ENCODE results near the gene TNRC18.
"Not testable (repeated sequence)": the region's sequence is repeated elsewhere in the genome, so short reads cannot be mapped to it uniquely, and the experiment has no call there.

TNRC18 gene

DNA sequence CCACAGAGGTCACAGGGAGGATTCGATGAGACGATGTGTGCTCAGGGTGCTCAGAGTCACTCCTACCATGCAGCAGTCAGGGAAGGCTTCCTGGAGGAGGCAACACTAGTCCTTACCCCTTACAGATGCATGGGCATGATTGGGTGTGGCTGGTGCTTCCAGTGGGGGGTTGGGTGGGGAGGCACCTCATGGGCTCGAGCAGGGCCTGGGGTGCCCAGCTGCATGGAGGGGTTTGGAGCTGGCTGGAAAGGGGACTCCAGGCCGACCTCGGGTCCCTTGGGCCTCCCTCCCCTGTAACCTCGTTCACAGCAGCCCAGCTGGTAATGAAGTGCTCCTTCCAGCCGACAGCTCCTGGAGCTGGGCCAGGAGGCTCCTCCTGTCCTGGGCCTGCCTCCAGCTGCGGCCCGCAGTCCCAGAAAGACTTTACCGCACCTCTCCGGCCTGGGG is 148.6 kb downstream of the TNRC18 start:
- not testable (repeated sequence) for H3K4me1 ChIP-seq (ENCODE audit: control insufficient read depth, insufficient read depth, low read length); H3K36me3 ChIP-seq (ENCODE audit: control insufficient read depth, insufficient read depth, low read length); H3K4me3 ChIP-seq (ENCODE audit: low read length); H3K27ac ChIP-seq (ENCODE audit: low read depth, low read length); H3K27me3 ChIP-seq (ENCODE audit: control insufficient read depth, insufficient read depth, low read length); H3K9ac ChIP-seq (ENCODE audit: low read length)

DNA sequence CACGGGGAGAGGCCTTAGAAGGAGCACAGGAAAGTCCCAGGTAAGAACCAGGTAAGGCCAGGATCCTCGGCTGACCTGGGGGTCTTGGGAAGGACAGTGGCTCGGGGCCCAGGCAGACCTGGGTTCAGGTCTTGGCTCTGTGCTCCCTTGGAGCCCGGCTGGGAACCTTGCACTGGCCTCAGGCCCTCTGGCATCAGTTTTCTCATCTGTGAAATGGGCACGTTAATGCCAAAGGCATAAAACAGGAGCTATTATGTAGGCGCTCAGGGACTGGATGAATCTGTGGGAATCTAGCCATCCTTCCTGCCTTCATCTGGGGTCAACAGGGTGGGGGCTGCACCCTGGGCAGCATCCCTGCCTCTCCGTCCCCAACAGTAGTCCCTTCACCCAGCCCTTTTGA is 149.2 kb downstream of the TNRC18 start:
- H3K27ac ChIP-seq (ENCODE audit: low read depth, low read length) = no peak overlapping the region
- H3K4me1 ChIP-seq (ENCODE audit: control insufficient read depth, insufficient read depth, low read length) = no peaks in the 10 kb centered on the region
- no peak overlapping the region for H3K9ac ChIP-seq (ENCODE audit: low read length)
- H3K36me3 ChIP-seq (ENCODE audit: control insufficient read depth, insufficient read depth, low read length) = no peaks in the 10 kb centered on the region
- no peak overlapping the region for H3K4me3 ChIP-seq (ENCODE audit: low read length)
- no peaks in the 10 kb centered on the region for H3K27me3 ChIP-seq (ENCODE audit: control insufficient read depth, insufficient read depth, low read length)

DNA sequence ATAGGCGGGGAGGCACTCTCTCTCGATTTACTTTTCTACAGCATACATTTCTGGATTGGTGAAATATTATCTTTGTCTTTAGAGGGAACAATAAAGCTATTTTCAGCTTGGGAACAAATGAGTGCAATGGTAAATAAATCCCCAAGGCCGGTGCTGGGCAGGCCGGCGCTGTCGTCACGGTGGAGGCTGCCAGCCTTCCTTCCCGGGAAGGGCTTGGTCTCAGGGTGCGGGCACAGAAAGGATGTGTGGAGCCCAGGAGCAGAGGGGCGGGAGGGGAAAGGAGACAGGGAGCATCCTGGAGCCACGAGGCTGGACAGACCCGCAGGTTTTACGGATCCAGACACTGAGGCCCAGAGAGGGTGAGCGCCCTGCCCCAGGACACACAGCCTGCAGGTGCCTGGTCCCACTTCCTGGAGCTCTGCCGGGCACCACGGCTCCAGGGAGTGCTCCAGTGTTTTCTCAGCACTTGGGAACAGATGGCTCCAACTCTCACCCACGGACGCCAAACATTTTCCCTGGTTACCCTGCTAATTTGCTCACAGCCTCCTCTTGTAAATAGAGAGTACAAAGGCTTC is 149.7 kb downstream of the TNRC18 start:
- not testable (repeated sequence) for H3K27ac ChIP-seq (ENCODE audit: low read depth, low read length); H3K4me1 ChIP-seq (ENCODE audit: control insufficient read depth, insufficient read depth, low read length); H3K9ac ChIP-seq (ENCODE audit: low read length); H3K4me3 ChIP-seq (ENCODE audit: low read length); H3K27me3 ChIP-seq (ENCODE audit: control insufficient read depth, insufficient read depth, low read length); H3K36me3 ChIP-seq (ENCODE audit: control insufficient read depth, insufficient read depth, low read length)

DNA sequence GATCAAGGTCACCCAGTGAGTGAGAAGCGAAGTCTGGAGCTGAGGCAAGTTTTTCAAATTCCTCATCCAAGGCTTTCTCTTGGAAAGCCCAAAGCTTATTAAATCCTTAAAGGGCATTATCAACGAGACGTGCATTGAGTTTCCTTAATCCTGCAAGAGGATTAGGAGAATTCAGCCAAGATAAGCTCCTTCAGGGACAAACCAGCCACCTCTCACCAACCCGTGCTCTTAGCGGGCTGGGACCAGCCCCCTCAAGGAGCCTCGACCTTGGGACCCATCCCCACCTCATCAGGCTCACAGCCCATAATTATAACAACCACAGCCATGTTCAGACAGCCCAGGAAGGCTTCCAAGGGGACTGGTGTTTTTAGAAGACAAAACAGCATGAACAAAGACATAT is 152.8 kb downstream of the TNRC18 start:
- Histone ChIP-seq H3K27ac (ENCODE audit: low read depth, low read length) (no peak overlapping the region), H3K4me3 (ENCODE audit: low read length) (no peak overlapping the region), H3K27me3 (ENCODE audit: control insufficient read depth, insufficient read depth, low read length) (no peaks in the 10 kb centered on the region), H3K4me1 (ENCODE audit: control insufficient read depth, insufficient read depth, low read length) (no peaks in the 10 kb centered on the region), H3K36me3 (ENCODE audit: control insufficient read depth, insufficient read depth, low read length) (no peaks in the 10 kb centered on the region), H3K9ac (ENCODE audit: low read length) (no peak overlapping the region)

DNA sequence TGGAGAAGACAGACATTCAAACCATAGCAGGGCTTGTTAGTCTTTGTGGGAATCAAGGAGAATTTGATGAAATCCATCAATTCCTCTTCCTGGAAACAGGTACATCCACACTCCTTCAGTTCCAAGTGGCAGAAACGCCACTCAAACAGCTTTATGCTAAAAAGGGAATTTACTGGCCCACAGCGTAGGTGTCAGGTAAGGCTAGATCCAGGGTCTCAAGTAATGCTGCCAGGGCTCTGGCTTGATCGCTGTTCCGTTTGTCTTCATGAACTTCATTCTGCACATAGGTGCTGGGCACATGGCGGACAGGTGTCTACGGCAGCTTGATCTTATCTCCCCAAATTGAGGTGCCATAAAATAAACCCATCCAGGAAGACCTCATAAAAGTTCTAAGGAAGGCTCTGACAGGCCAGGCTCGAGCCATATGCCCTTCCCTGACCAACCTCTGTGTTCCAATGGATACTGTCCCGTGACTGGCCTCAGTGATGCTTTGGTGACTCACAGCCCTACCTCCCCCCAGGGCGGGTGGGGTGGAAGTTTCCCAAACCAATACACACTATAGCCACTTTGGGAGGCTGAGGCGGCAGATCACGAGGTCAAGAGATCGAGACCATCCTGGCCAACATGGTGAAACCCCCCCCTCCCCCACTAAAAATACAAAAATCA is 153.5 kb downstream of the TNRC18 start:
- H3K27ac ChIP-seq (ENCODE audit: low read depth, low read length); H3K4me1 ChIP-seq (ENCODE audit: control insufficient read depth, insufficient read depth, low read length); H3K9ac ChIP-seq (ENCODE audit: low read length); H3K27me3 ChIP-seq (ENCODE audit: control insufficient read depth, insufficient read depth, low read length); H3K36me3 ChIP-seq (ENCODE audit: control insufficient read depth, insufficient read depth, low read length); H3K4me3 ChIP-seq (ENCODE audit: low read length): not testable (repeated sequence)

DNA sequence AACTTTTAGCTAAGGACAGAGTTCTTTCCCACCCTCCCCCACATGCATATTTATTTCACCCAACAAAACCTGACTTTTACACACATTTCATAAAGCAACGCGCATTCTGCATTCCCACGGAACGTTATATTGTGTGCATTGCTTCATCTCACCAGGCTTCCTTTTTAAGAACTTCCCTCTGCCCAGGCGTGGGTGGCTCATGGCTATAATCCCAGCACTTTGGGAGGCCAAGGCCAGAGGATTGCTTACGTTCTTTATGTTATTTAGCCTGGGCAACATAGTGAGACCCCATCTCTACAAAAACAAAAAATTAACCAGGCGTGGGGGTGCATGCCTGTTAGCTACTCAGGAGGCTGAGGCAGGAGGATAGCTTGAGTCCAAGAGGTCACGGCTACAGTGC is 155.8 kb downstream of the TNRC18 start:
- not testable (repeated sequence) for H3K4me1 ChIP-seq (ENCODE audit: control insufficient read depth, insufficient read depth, low read length); H3K27ac ChIP-seq (ENCODE audit: low read depth, low read length)

DNA sequence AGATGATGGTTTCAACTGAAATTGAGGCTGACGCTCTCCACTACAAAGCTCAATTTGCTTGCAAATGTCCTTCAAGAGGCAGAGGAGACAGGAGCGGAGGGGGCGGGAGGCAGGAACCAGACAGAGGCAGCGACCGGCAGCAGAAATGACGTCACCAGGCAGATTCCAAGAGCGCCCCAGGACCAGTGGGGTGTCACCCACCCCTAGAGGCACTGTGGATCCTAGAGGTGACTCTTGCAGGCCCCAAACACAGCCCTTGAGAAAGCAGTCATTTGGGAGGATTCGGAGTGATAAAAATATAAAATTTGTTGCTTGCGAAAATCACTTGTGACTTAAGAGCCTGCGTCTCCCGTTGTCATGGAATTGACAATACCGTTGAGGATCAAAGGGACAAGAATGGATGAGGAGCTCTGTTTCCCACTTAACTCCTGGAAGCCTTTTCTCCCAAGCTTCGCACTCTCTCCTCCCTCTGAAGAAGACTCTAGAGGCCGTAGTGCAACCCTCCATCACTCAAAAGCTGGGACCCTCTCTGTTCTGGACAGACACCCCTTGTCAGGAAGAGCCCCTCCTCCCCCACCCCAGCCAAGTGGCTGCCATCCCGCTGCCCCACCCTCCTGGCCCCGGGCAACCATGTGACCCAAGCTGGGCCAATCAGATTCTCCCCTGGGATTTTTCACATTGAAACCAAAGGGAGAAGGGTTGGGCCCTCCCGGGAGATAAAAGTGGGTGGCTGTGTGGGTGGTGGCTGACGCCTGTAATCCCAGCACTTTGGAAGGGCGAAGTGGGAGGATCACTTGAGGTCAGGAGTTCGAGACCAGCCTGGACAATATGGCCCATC is 157.2 kb downstream of the TNRC18 start:
- no peak overlapping the region for H3K4me3 ChIP-seq (ENCODE audit: low read length)
- H3K36me3 ChIP-seq (ENCODE audit: control insufficient read depth, insufficient read depth, low read length) = no peaks in the 10 kb centered on the region
- H3K4me1 ChIP-seq (ENCODE audit: control insufficient read depth, insufficient read depth, low read length) = no peaks in the 10 kb centered on the region
- H3K9ac ChIP-seq (ENCODE audit: low read length) = no peak overlapping the region
- no peaks in the 10 kb centered on the region for H3K27me3 ChIP-seq (ENCODE audit: control insufficient read depth, insufficient read depth, low read length)
- no peak overlapping the region for H3K27ac ChIP-seq (ENCODE audit: low read depth, low read length)

More for the DNA sequence above, 155.8 kb downstream of the TNRC18 start:
- not testable (repeated sequence) for H3K27me3 ChIP-seq (ENCODE audit: control insufficient read depth, insufficient read depth, low read length); H3K9ac ChIP-seq (ENCODE audit: low read length); H3K4me3 ChIP-seq (ENCODE audit: low read length); H3K36me3 ChIP-seq (ENCODE audit: control insufficient read depth, insufficient read depth, low read length)

DNA sequence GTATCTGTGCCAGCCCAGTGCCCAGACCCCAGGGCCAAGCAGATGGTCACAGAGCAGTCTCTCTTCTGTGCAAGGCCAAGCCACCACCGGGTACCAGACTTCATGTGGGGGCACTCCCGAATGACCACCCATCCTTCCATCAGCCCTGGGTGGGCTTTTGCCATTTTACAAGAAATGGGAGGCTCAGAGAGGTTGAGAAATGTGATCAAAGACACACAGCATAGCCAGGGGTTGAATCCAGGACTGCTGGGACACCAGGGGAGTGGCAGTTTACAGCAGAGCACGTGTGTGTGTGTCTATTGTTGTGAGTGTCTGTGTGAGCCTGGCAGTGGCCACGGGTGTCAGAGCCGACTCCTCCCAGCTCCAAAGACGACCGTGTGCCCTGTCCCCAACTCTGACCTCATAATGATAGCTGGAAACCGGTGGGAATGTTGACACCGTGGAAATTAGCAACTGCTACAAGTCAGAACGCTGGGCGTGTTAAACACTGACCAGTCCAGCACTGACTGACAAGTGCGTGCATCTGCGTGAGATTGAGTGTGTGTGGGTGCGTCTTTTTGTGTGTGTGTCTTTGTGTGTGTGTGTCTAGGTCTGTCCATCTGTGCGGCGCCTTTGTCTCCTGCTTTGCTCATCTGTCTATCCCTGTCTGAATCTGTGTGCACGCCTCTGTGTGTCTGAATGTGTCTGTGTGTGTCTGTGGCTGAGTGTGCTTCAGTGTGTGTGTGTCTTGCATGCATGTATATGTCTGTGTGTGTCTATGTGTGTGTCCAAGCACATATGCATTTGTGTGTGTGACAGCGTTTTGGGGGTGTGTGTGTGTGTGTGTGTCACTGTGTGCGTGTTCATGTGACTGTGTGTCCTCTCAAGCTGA is 158.1 kb downstream of the TNRC18 start:
- Histone ChIP-seq H3K9ac (ENCODE audit: low read length) (no peak overlapping the region), H3K36me3 (ENCODE audit: control insufficient read depth, insufficient read depth, low read length) (no peaks in the 10 kb centered on the region), H3K4me3 (ENCODE audit: low read length) (no peak overlapping the region), H3K27me3 (ENCODE audit: control insufficient read depth, insufficient read depth, low read length) (no peaks in the 10 kb centered on the region), H3K27ac (ENCODE audit: low read depth, low read length) (no peak overlapping the region), H3K4me1 (ENCODE audit: control insufficient read depth, insufficient read depth, low read length) (no peaks in the 10 kb centered on the region)

DNA sequence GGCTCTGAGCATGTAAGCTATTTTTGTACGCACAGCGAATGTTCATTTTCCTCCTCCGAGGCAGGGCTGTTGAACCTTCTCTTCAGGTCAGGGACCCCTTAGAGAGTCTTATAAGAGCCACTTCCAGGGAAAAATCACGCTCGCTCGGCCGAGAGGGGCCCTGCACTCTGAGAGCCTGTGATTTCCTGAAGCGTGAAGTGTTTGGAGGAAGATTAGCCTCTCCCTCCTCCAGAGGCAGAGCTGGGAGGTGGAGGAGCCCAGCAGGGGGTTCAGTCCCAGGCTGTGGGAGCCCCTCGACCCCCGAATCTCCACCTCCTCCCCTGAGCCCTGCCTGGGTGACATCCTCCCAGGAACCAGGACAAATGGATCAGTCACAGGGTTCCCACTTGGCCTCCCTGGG is 160.6 kb downstream of the TNRC18 start:
- H3K27me3 ChIP-seq (ENCODE audit: control insufficient read depth, insufficient read depth, low read length); H3K4me1 ChIP-seq (ENCODE audit: control insufficient read depth, insufficient read depth, low read length); H3K4me3 ChIP-seq (ENCODE audit: low read length); H3K9ac ChIP-seq (ENCODE audit: low read length); H3K27ac ChIP-seq (ENCODE audit: low read depth, low read length); H3K36me3 ChIP-seq (ENCODE audit: control insufficient read depth, insufficient read depth, low read length): not testable (repeated sequence)

DNA sequence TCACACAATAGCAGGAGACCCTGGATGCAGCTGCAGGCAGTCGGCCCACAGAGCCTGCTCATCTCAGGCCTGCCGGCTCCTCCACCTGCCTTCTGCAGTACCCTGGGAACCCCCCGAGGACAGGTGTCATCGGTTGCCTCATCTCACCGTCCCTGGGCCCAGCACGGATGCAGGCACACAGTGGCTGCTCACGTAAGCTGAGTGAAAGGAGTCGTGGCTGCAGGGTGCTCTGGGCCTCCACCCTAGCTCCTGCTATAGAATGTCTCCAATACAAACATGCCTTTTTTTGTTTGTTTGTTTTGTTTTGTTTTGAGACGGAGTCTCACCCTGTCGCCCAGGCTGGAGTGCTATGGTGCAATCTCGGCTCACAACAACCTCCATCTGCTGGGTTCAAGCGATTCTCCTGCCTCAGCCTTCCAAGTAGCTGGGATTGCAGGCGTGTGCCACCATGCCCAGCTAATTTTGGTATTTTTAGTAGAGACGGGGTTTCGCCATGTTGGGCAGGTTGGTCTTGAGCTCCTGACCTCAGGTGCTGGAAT is 163.0 kb downstream of the TNRC18 start:
- not testable (repeated sequence) for H3K9ac ChIP-seq (ENCODE audit: low read length); H3K36me3 ChIP-seq (ENCODE audit: control insufficient read depth, insufficient read depth, low read length); H3K27me3 ChIP-seq (ENCODE audit: control insufficient read depth, insufficient read depth, low read length); H3K27ac ChIP-seq (ENCODE audit: low read depth, low read length); H3K4me3 ChIP-seq (ENCODE audit: low read length); H3K4me1 ChIP-seq (ENCODE audit: control insufficient read depth, insufficient read depth, low read length)

Measured in rectal smooth muscle tissue (tissue), 1 donor.